Chondrocyte (in vitro differentiated cells): ENCODE data around the gene VWA2. TPM values are rescaled to one million over a fixed set of nuclear protein-coding genes. Genes with fewer than 3 reads are reported as not detected.

ENCODE experiments used
- DNase-seq: peaks from one replicate; pipeline ENCODE4 v3.0.0; 2021; ENCODE audit warnings: mixed read lengths, low spot score
- H3K27ac Mint-ChIP-seq: one replicate; pipeline ENCODE4 v1.8.0; 2021; ENCODE audit warnings: mild to moderate bottlenecking, moderate library complexity, mixed read lengths; ENCODE audit not compliant: unreplicated experiment
- H3K27me3 Mint-ChIP-seq: 2 replicates; pipeline ENCODE4 v1.8.0; 2021; ENCODE audit warnings: low read depth, mixed read lengths
- H3K36me3 Mint-ChIP-seq: 2 replicates; pipeline ENCODE4 v1.8.0; 2021; ENCODE audit warnings: low read depth, mixed read lengths
- H3K4me1 Mint-ChIP-seq: 2 replicates; pipeline ENCODE4 v1.8.0; 2021; ENCODE audit warnings: low read depth, mild to moderate bottlenecking, mixed read lengths
- H3K4me3 Mint-ChIP-seq: one replicate; pipeline ENCODE4 v1.8.0; 2021; ENCODE audit warnings: mild to moderate bottlenecking, moderate library complexity, mixed read lengths; ENCODE audit not compliant: unreplicated experiment
- H3K9me3 Mint-ChIP-seq: 2 replicates; pipeline ENCODE4 v1.8.0; 2021; ENCODE audit warnings: low read depth, mixed read lengths
- CTCF ChIP-seq: fragments of 200-600 bp; sonication (generic); IDR thresholded peaks from 2 replicates; pipeline ENCODE4 v1.5.0; 2021; ENCODE audit warnings: antibody characterized with exemption, mild to moderate bottlenecking, moderate library complexity
- total RNA-seq: library from RNA; stranded (reverse); gene quantifications from 3 replicates; pipeline ENCODE4 v1.2.1, GENCODE V29; 2021

VWA2 gene
- total RNA-seq, 1 donor from 2014 or later, result not detected

- H3K36me3 Mint-ChIP-seq, result no peaks in the 10 kb centered on the region
- H3K27ac Mint-ChIP-seq, result no peak overlapping the region
- TF ChIP-seq CTCF, result no peak
- H3K27me3 Mint-ChIP-seq, result no peaks in the 10 kb centered on the region
- H3K4me3 Mint-ChIP-seq, result no peak overlapping the region
- peaks cover 37% of the 10 kb centered on the region for H3K4me1 Mint-ChIP-seq
- no peak for DNase-seq
- H3K9me3 Mint-ChIP-seq, result no peaks in the 10 kb centered on the region
These were observed 69.7 kb downstream of the VWA2 start for GRCh38 chr10:114308531-114309363.

- Mint-ChIP-seq H3K4me1 (peaks cover 31% of the 10 kb centered on the region), H3K27me3 (no peaks in the 10 kb centered on the region)
These were observed 70.3 kb downstream of the VWA2 start for GRCh38 chr10:114309364-114309651.

GRCh38 chr10:114310346-114310745 is 71.3 kb downstream of the VWA2 start:
- Mint-ChIP-seq H3K27me3 (no peaks in the 10 kb centered on the region), H3K4me1 (peaks cover 26% of the 10 kb centered on the region), H3K9me3 (no peaks in the 10 kb centered on the region), H3K36me3 (peaks cover 1% of the 10 kb centered on the region), H3K27ac (no peak overlapping the region), H3K4me3 (no peak overlapping the region)
- peak; percentile 68 for DNase-seq
- no peak for TF ChIP-seq CTCF

More at GRCh38 chr10:114309364-114309651, 70.3 kb downstream of the VWA2 start:
- H3K4me3 Mint-ChIP-seq, result no peak overlapping the region
- peak; percentile 54 for DNase-seq
- no peak for TF ChIP-seq CTCF
- no peaks in the 10 kb centered on the region for H3K9me3 Mint-ChIP-seq
- no peak overlapping the region for H3K27ac Mint-ChIP-seq
- peaks cover 1% of the 10 kb centered on the region for H3K36me3 Mint-ChIP-seq

- TF ChIP-seq CTCF, result no peak
- H3K27me3 Mint-ChIP-seq, result no peaks in the 10 kb centered on the region
- H3K36me3 Mint-ChIP-seq, result peaks cover 1% of the 10 kb centered on the region
- no peaks in the 10 kb centered on the region for H3K9me3 Mint-ChIP-seq
- no peak overlapping the region for H3K4me3 Mint-ChIP-seq
- H3K4me1 Mint-ChIP-seq, result peaks cover 26% of the 10 kb centered on the region
- H3K27ac Mint-ChIP-seq, result no peak overlapping the region
- DNase-seq, result peak; percentile 39
These were observed 72.0 kb downstream of the VWA2 start for GRCh38 chr10:114311023-114311422.

- no peak overlapping the region for H3K4me3 Mint-ChIP-seq
- H3K36me3 Mint-ChIP-seq, result peaks cover 1% of the 10 kb centered on the region
- H3K27ac Mint-ChIP-seq, result no peak overlapping the region
- no peaks in the 10 kb centered on the region for H3K27me3 Mint-ChIP-seq
- H3K9me3 Mint-ChIP-seq, result no peaks in the 10 kb centered on the region
- peaks cover 22% of the 10 kb centered on the region for H3K4me1 Mint-ChIP-seq
- DNase-seq, result peak; percentile 52
- TF ChIP-seq CTCF, result no peak
These were observed 72.6 kb downstream of the VWA2 start for GRCh38 chr10:114311496-114312209.
